Skin epidermis (tissue), 12 donors: Measurements from ENCODE around the gene APC2.
"Not testable (repeated sequence)": the region's sequence is repeated elsewhere in the genome, so short reads cannot be mapped to it uniquely, and the experiment has no call there.

Experiments
- H3K27ac ChIP-seq, 21 experiments: fragments of 200-600 bp; sonication (generic) in 11 of 21; one replicate each; pipeline ENCODE4 v1.5.0; 2020; ENCODE audit warnings: mild to moderate bottlenecking in 3 of 21, inconsistent platforms in 2 of 21, moderate library complexity in 2 of 21
- H3K4me3 ChIP-seq, 7 experiments: fragments of 200-600 bp; sonication (generic) in 2 of 7; one replicate each; pipeline ENCODE4 v1.5.0; 2020; ENCODE audit warnings: inconsistent platforms in 2 of 7, mild to moderate bottlenecking in 2 of 7, moderate library complexity in 1 of 7

Gene APC2

DNA sequence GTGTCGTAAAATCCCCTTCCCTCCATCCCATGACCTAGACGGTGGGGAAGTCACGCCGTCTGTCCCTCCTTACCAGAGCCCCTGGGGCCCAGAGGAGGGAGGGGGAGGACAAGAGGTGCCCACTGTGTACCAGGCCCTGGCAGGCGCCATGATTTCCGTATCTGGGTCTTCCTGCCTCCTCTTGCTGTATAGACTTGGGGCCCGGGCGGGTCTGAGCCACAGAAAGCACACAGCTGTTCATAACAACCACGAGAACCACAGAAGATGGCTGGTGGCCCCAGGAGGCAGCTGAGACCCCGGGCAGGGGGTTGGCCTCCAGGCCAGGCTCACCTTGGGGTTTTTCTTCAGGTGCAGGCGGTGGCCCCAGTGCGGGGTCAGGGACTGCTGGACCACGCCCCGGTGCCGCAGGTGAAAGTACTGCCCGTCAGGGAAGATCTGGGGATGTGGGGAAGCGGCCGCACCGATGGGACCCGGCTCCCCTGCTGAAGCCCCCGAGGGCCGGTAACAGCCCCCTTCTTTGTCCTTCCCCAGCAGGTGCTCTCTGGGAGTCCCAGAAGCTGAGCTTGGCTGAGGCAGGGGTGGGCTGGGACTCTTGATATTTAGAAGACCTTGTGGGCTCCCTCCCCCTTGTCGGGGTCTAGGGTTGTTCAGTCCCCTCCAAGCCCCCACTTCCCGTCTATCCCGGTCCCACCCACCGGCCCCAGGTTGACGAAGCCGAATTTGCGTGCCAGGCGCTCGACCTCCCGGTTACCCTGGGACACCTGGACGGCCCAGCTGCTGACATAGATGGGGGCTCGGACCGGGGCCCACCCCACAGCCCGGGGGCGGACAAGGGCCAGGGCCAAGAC is 39.8 kb downstream of the APC2 start:
- H3K4me3 ChIP-seq = peak overlapping the region; percentile 31 to 61 (median 45)
- H3K27ac ChIP-seq = peak overlapping the region in 17 of 21 experiments; percentile 24 to 71 (median 52)

DNA sequence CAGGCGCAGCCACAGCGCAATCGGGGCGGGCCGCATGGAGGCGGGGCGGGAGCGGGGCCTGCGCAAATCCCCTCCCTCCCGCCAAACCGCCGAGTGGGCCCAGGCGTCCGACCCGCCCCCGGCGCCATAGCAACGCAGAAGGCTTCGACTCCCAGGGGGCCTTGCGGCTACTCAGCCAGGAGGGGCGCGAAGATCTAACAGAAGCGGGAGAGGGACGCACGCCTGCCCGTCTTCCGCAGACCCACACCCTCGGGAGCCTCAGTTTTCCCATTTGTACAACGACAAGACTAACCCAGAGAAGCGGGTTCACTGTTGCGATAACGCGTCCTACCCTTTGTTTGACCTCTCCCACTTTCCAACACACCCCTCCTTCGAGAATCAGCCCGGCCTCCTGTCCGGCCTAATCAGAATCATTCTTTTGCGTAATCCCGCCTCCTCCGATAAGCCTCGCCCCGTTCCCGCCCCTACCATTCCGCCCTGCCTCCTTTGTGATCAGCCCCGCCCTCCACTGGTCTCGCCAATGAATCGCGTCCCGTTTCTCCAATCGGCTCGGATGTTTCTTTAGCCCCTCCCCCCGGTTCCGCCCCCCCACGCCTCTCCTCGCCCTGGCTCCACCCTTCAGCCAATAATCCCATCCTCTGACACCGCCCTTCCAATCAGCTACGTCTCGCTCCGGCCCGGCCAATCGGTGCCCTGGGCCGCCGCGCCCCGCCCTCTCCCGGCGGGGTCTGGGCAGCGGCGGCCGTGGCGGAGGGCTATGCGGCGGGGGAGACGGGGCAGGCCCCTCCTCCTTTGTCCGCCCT is 40.6 kb downstream of the APC2 start, which contains the start of gene PCSK4:
TSS of gene PCSK4 (minus strand) at position 40 of the 803 bp plus-strand sequence. CDS start at position 36, 4 bp downstream.
- Histone ChIP-seq H3K27ac (peak within 1 kb of the TSS in 17 of 21 experiments; percentile 24 to 71 (median 52)), H3K4me3 (peak within 1 kb of the TSS; percentile 31 to 61 (median 45))

DNA sequence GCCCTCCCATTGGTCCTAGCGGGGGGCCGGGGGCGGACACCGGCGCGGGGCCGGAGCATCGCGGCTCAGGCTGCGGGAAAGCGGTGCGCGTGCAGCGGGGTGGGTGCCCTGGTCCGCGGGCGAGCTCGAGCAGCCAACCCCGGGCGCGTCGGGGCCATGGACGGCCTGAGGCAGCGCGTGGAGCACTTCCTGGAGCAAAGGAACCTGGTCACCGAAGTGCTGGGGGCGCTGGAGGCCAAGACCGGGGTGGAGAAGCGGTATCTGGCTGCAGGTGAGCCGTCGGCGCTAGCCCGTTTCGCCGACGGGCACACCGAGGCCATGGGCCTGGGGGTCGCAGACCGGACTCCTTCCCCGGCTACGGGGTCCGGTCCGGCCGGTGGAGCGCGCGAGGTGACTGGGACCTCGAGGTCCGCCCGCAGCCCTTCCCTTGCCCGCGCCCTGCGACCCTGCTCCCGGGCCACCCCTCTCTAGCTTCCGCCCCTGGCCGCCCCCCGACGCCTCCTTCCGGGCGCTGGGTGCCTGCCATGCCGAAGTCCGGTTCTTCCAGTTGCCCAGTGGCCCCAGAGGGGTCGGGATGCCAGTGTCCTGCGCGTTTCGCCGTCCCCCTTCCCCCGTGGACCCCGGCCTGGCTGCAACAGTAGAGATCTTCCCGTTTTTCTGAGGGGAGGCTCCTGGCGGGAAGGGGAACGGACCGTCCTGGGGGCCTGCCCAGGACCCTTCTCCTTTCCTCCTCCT is 41.4 kb downstream of the APC2 start, which contains the start of gene REEP6:
TSS of gene REEP6 (plus strand) at position 68 of the 735 bp plus-strand sequence. CDS start at position 157, 89 bp downstream.
- H3K4me3 ChIP-seq = peak within 1 kb of the TSS; percentile 31 to 61 (median 45)
- H3K27ac ChIP-seq = peak within 1 kb of the TSS in 17 of 21 experiments; percentile 24 to 71 (median 52)

DNA sequence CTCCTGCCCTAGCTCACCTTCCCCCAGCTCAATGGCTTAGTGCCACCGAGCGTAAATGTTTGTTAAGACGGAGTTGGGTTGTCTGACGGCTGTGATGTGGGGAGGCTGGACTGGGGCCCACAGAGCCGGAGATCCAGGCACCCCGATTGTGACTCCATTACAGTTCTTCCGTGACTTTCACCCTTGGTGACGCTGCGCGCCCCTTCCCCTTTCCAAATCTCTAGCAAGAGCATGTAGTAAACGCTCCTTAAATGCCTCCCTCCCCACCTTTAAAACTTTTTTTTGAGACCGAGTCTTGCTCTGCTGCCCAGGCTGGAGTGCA is 41.9 kb downstream of the APC2 start:
- Histone ChIP-seq H3K27ac (no peak overlapping the region), H3K4me3 (peak overlapping the region in 4 of 7 experiments; percentile 40 to 61 (median 50))

DNA sequence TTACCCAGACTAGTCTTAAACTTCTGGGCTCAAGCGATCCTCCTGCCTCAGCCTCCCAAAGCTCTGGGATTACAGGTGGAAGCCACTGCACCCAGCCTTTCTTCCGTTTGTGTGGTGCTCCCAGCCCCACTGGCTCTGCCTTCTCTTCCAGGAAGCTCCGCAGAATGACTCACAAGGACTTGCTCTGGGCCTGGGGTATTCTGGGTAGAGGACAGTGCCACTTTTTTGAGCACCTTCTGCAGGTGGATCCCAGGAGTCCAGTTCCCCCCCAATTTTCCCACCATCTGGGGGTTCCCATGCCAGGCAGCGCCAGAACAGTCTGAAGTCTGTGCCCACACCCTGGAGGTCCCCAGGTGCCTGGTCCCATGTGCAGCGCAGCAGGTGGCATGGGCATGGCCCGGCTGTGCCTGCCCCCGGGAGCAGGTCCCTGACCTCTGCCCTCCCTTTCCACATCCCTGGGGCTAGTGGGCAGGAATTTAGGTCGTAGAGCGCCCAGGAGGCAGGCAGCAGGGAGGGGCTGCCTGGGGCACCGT is 42.6 kb downstream of the APC2 start:
- H3K4me3 ChIP-seq = no peak overlapping the region
- no peak overlapping the region for H3K27ac ChIP-seq

DNA sequence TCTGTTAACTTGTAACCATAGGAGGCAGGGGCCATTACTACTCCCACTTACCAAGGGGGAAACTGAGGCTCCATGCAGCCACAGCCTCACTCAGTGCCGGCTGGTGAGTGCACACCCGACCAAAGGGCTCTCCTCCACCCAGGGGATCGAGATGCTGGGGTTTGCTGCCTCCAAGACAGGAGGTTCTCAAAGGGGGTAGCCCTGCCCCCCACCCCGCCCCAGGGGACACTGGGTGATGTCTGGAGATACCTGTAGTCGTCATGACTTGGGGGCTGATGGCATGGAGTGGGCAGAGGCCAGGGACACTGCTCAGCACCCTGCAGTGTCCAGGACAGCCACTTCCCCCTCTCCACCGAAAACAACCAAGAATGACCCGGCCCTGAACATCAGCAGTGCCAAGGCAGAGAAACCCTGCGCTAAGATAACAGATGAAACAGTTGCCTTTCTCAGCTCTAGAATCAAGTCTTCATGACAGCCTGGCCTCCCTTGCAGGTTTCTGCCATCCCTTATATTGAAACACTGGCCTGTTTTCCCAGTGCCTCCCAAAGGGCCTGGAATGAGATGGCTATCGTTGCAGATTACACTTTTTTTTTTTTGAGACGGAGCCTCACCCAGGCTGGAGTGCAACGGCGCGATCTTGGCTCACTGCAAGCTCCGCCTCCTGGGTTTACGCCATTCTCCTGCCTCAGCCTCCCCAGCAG is 44.3 kb downstream of the APC2 start:
- Histone ChIP-seq H3K27ac (no peak overlapping the region), H3K4me3 (no peak overlapping the region)

DNA sequence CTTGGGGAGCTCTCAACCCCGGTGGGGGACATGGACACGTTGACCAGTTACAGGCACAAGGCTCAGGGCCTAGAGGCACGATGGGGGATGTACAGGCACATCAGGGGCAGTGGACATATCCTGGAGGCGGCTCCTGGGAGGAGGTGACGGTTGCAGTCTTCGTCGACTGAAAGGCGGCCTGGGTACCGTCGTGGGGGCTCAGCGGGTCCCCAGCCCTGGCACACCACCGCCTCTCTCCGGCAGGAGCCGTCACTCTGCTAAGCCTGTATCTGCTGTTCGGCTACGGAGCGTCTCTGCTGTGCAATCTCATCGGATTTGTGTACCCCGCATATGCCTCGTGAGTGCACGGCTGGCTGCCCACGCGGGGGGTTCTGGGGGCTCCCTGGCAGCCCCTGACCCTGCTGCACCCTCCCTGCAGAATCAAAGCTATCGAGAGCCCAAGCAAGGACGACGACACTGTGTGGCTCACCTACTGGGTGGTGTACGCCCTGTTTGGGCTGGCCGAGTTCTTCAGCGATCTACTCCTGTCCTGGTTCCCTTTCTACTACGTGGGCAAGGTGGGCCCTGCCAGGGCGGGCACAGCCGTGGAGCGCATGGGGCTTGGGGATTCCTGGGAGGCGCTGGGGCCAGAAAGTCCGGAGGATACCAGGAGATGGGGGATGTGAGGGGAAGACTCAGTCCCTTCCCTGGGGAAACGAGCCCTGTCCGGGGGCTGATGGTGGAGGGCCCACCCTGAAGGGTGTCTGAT is 45.3 kb downstream of the APC2 start:
- no peak overlapping the region for H3K27ac ChIP-seq
- no peak overlapping the region for H3K4me3 ChIP-seq

DNA sequence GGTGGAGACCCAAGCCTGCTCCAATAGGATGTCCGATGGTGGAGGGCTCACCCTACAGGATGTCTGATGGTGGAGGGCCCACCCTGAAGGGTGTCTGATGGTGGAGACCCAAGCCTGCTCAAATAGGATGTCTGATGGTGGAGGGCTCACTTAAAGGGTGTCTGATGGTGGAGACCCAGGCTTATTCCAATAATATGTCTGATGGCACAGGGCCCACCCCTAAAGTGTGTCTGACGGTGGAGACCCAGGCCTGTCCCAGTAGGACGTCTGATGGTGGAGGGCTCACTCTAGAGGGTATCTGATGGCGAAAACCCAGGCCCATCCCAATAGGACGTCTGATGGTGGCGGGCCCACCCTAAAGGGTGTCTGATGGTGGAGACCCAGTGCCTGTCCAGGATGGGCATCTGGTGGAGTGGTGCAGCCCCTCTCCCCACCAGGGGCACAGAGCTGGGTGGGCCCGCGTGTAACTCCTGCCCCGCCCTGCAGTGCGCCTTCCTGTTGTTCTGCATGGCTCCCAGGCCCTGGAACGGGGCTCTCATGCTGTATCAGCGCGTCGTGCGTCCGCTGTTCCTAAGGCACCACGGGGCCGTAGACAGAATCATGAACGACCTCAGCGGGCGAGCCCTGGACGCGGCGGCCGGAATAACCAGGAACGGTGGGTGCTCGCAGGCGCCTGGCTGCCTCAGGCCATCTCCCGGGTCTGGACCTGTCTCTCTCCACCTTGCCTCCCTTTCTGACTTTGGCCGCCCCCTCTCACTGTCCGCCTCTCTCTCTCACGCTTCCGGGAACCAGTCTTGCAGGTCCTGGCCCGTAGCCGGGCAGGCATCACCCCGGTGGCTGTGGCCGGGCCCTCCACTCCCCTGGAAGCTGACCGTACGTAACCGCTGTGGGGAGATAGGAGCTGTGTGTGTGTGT is 46.1 kb downstream of the APC2 start:
- Histone ChIP-seq H3K4me3 (no peak overlapping the region), H3K27ac (no peak overlapping the region)

DNA sequence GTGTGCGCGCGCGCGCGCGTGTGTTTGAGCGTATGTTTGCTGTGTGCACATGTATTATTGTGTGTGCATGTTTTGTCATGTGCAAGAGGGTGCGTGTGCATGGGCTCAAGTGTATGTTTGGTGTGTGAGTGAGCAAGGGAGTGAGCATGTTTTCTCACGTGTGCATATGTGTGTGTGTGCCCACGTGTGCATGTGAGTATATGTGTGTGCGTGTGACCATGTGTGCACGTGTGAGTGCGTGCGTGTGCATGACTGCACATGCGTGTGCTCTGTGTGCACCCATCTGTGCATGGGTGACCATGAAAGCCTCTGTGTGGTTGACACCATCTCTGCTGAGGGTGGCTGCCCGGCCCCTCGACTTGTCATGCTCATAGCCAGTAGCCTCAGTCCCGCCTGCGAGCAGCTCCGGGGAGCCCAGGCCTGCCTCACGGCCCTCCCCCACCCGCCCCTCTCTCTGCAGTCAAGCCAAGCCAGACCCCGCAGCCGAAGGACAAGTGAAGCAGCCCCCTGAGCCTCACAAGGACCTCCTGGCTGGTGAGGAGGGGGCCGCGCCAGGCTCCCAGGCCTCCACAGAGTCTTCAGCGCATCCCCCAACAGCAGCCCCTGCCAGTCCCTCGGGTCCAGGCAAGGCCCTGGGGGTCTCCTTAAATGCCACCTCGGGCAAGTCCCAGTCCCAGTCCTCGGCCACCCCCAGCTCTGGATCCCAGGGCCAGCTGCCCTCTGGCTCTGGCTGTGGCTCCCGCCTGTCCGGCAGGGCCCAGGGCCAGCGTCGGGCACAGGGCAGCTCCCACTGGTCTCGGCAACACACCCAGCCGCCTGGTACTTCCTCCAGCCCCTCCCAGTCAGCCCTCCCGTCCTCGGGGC is 47.0 kb downstream of the APC2 start:
- Histone ChIP-seq H3K4me3 (no peak overlapping the region), H3K27ac (no peak overlapping the region)

DNA sequence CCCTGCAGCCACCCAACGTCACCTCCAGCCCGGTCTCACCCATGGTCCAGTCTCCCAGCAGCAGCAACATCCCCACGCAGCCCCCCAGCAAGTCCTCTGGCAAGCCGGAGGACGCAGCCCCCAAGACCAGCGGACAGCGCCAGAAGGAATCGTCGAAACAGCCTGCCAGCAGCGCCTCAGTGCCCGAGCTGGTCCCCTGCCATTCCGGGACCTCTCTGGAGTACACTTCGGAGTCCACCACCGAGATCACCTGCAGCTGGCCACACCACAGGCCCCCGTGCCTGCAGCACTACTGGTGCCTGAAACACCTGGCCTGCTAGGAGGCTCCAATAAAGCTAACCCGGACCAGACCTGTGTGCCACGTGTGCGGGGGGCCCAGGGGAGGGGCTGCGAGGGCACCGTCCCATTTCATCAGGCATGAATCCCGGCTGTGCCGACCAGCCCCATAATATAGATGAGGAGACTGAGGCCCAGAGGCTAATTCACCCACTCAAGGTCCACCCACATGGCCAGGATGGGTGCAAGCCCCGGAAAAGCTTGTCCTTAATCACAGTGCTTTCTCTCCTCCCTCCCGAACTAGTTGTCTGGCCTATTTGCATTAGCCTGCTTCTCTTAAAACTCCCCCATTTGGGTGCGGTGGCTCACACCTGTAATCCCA is 47.8 kb downstream of the APC2 start:
- no peak overlapping the region for H3K4me3 ChIP-seq
- no peak overlapping the region for H3K27ac ChIP-seq

DNA sequence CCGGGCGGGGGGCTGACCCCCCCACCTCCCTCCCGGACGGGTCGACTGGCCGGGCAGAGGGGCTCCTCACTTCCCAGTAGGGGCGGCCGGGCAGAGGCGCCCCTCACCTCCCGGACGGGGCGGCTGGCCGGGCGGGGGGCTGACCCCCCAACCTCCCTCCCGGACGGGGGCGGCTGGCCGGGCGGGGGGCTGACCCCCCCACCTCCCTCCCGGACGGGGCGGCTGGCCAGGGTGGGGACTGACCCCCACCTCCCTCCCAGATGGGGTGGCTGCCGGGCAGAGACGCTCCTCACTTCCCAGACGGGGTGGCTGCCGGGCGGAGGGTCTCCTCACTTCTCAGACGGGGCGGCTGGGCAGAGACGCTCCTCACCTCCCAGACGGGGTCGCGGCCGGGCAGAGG is 49.3 kb downstream of the APC2 start:
- H3K4me3 ChIP-seq, H3K27ac ChIP-seq: not testable (repeated sequence)

DNA sequence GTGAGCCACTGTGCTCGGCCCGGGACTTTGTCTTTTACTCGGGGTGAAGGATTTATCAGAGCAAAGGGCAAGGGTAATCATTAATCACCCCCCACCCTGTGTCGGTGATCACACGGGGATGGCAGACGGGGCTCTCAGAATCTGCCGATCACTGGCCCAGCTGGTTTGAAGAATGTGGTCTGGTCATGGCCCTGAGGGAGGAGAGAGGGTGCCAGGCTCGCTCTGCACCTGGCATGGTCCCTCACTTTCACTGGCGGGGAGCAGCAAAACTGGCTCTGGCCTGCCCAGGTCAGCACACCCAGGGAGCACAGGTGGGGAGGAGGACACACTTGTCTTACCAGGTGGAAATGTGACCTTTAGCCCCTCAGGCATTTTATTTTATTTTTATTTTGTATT is 51.3 kb downstream of the APC2 start:
- no peak overlapping the region for H3K4me3 ChIP-seq
- no peak overlapping the region for H3K27ac ChIP-seq

DNA sequence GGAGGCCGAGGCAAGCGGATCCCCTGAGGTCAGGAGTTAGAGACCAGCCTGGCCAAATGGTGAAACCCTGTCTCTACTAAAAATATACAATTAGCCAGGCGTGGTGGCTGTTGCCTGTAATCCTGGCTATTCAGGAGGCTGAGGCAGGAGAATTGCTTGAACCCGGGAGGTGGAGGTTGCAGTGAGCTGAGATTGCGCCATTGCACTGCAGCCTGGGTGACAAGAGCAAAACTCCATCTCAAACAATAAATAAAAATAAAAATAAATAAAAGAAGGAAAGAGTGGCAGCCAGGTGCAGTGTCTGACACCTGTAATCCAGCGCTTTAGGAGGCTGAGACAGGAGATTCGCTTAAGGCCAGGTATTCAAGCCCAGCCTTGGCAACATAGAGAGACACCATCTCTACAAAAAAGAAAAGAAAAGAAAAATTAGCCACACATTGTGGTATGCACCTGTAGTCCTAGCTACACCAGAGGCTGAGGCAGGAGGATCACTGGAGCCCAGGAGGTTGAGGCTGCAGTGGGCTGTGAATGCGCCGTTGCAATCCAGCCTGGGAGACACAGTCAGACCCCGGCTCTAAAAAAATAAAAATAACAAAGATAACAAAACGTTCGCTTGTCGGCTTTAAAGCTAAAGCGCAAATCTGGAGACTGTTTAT is 52.6 kb downstream of the APC2 start:
- no peak overlapping the region for H3K4me3 ChIP-seq
- no peak overlapping the region for H3K27ac ChIP-seq

DNA sequence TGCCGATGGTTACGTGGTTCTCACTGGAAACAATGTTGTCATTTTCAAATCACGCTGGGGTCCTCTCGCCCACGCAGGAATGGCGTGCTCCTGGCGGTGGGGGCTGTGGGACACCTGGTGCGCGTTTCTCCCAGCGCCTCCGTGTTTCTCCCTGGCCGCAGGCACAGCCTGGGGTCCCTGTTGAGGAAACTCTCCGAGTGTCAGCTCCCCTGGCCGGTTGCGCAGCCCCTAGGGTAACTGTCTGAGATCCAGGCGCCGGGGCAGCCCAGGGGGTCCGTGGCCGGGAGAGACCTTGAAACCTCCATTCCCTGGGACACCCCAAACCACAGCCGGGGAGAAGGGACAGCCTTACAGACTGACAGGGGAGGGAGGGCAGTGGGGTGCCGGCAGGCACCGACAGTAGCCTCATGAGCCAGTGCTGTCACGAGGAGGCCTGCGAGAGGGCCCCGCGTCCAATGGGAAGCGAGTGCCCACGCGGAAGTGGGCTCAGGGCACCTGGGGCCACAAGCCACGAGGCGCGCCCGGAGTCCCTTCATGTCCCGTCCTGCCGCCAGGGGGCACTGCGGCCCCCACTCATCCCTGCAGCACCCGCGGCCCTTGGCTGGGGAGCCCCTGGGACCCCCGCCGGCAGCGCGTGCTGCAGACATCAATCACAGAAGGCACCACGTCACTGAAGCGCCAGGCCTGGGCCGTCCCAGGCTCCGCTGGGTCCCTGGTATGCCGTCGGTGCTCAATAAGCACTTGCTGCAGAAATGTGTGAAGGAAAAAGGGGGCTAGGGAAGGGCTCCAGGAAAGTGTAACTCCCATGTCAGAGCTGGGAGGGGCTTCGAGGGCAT is 53.4 kb downstream of the APC2 start:
- no peak overlapping the region for H3K4me3 ChIP-seq
- H3K27ac ChIP-seq = no peak overlapping the region
